Measurements from ENCODE around the gene FOXK1. TPM values are rescaled to one million over a fixed set of nuclear protein-coding genes. Genes with fewer than 3 reads are reported as not detected.

Gene FOXK1
- total and polyA plus RNA-seq, 9 of the 15 experiments (the other 6 are each of a cell fraction or from before 2014, with no cell fraction given) = 0.32 to 45.5 (median 8.1) TPM

GRCh38 chr7:4790078-4790465 lies 108.0 kb downstream of the FOXK1 start:
- BruUV-seq (replicated peaks) = no TSS peak
- Histone ChIP-seq H3K27me3 (ENCODE audit: control insufficient read depth in 2 of 2, insufficient read depth in 2 of 2, low read length in 2 of 2) (no peaks in the 10 kb centered on the region), H3K27ac (ENCODE audit: extremely low read depth, low read depth, low read length) (no peak overlapping the region), H3K9me3 (replicated peaks; ENCODE audit: control insufficient read depth, insufficient read depth, low read depth, low read length) (no peaks in the 10 kb centered on the region), H3K4me3 (no peak overlapping the region), H3K9ac (ENCODE audit: insufficient read depth in 1 of 2, low read depth in 2 of 2, low read length in 2 of 2) (no peak overlapping the region), H2AFZ (ENCODE audit: low read depth, low read length) (no peak overlapping the region), H3K4me2 (ENCODE audit: insufficient read depth, low read length) (no peak overlapping the region), H3K36me3 (ENCODE audit: control insufficient read depth, insufficient read depth, low read length) (peaks cover 43% of the 10 kb centered on the region; the same call in 1 of the 3 replicates), H3K79me2 (ENCODE audit: control insufficient read depth, insufficient read depth, low read length) (no peaks in the 10 kb centered on the region), H3K4me1 (replicated peaks in 1 of 2; ENCODE audit: control insufficient read depth in 2 of 2, insufficient read depth in 2 of 2, low read length in 2 of 2) (peaks cover 0 to 37% of the 10 kb centered on the region in 2 experiments; a peak in 3 of 5 replicates), H3K9me1 (ENCODE audit: control insufficient read depth, insufficient read depth, low read length) (no peaks in the 10 kb centered on the region), H4K20me1 (replicated peaks; ENCODE audit: control insufficient read depth, insufficient read depth, low read length) (no peaks in the 10 kb centered on the region)
- intact Hi-C loops (cut with micrococcal nuclease) = loop anchor here (10.0 kb wide), 1 partner anchor 95 kb away; the partner anchor contains the start of gene RADIL
- ChIA-PET POLR2A (no interaction called here), CTCF (ENCODE audit: low intra/inter-chr PET ratio) (no interaction called here)
- ATAC-seq = no peak
- 91% methylated on average over 6 of the region's 9 CpGs for WGBS (ENCODE audit: insufficient coverage, low coverage, missing lambda C conversion rate)
- FAIRE-seq = no peak
- DNase-seq (ENCODE audit: extremely low read depth in 1 of 4, low spot score in 3 of 4) = no peak
- TF ChIP-seq, protein P1, sequence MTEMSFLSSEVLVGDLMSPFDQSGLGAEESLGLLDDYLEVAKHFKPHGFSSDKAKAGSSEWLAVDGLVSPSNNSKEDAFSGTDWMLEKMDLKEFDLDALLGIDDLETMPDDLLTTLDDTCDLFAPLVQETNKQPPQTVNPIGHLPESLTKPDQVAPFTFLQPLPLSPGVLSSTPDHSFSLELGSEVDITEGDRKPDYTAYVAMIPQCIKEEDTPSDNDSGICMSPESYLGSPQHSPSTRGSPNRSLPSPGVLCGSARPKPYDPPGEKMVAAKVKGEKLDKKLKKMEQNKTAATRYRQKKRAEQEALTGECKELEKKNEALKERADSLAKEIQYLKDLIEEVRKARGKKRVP (CRISPR knock-in tag; IDR thresholded peaks at IDR 0.05) = no peak
- TF ChIP-seq KDM2B (CRISPR knock-in tag; IDR thresholded peaks at IDR 0.05) (no peak), SMAD1 (IDR thresholded peaks at IDR 0.05; ENCODE audit: low read depth, low read length, partially characterized antibody) (no peak), ZNF184 (CRISPR knock-in tag; IDR thresholded peaks at IDR 0.05) (no peak), CUX1 (CRISPR knock-in tag; IDR thresholded peaks at IDR 0.05) (no peak), ZNF197 (CRISPR knock-in tag; IDR thresholded peaks at IDR 0.05; ENCODE audit: low read depth) (no peak), NBN (IDR thresholded peaks at IDR 0.05; ENCODE audit: low read depth) (no peak), TGIF2 (CRISPR knock-in tag; IDR thresholded peaks at IDR 0.05) (no peak), ZNF444 (CRISPR knock-in tag; IDR thresholded peaks at IDR 0.05) (no peak)
- TF ChIP-seq, protein P2, sequence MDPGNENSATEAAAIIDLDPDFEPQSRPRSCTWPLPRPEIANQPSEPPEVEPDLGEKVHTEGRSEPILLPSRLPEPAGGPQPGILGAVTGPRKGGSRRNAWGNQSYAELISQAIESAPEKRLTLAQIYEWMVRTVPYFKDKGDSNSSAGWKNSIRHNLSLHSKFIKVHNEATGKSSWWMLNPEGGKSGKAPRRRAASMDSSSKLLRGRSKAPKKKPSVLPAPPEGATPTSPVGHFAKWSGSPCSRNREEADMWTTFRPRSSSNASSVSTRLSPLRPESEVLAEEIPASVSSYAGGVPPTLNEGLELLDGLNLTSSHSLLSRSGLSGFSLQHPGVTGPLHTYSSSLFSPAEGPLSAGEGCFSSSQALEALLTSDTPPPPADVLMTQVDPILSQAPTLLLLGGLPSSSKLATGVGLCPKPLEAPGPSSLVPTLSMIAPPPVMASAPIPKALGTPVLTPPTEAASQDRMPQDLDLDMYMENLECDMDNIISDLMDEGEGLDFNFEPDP (CRISPR knock-in tag; IDR thresholded peaks at IDR 0.05) = no peak
- in situ Hi-C loops (cut with MboI) = loop anchor here (10.0 kb wide), 1 partner anchor 295 kb away; no protein-coding TSS in a partner anchor

All from K562 (cell line).